ENCODE results near the gene RPS6KA2.
"Not testable (repeated sequence)": the region's sequence is repeated elsewhere in the genome, so short reads cannot be mapped to it uniquely, and the experiment has no call there.

Gene RPS6KA2

DNA sequence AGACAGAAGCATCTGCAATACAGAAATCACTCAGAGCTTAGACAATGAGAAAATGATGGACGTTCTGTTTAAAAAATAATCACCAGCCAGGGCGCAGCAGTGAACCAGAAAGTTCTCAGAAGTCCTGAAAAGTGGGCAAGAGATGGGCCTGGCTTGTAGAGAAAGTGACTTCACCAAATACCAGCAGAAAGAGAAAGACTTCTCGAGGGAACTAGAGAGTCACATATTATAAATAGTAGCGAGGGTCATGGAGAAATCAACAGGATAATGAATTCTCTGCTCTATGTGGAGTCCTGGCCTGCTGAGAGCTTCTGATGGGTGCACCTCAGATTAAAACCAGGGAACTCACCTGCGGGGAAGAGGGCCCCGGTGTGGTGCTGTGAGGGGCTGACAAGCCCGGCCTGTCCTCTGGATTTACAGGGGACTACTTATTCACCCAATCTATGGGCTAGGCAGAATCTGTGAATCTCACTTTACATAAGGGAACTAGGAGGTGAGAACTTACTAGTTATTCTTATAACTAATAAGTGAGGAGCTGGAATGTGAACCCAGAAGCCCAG, 35.0 kb downstream of the RPS6KA2 start:
- no peak for DNase-seq (ENCODE audit: low spot score)

DNA sequence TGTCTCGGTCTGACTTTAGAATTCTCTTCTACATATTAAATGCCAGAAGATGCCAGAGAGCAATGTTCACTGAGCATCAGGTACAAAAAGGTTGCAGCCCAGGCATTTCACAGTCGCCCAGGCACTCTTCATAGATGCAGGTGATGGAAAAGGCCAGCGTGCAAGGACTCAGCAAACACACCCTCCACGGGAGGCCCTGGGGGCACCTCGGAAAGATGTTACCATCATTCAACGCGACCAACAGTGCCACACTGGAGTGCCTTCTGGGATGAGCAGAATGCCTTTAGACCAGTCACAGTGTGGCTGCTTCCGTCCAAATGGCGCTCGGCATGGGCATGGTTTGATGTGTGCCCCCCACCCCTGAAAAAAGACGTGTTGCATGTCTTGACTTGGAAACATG, 36.0 kb downstream of the RPS6KA2 start:
- DNase-seq (ENCODE audit: low spot score), result no peak

DNA sequence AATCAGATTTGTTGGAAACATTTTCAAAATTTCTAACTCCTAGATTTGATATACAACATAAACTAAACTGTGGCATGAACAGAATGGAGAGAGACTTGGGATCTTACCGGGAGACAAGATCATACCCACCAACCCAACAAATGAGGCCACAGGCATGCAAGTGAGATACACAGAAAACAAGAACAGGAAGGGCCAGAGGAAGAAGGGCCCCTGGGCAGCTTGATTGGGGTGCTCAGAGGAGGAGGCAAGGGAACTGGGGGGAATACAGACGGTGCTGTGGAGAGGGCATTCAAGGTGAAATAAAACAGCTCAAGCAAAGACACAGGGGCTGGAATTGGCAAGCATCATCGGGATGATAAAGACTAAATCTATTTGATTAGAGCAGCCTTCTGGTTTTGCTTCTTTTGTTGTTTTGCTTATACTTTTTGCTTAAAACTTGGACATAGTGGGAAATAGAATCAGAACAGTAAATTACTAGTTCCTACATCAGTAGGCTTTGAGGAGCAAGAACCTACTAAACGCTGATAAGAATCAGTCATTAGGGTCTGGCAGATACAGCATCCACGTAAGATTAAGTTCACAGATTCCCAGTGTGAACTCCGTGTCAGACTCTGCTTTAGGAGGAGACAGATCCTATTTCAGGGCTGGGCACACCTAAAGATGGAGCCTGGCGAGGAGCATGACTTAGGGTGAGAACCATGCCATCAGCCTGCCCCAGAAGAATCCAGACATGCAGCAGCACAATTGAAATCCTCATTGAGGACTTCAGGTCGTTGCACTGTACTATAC, 37.1 kb downstream of the RPS6KA2 start:
- DNase-seq (ENCODE audit: low spot score), result peak; percentile 59

DNA sequence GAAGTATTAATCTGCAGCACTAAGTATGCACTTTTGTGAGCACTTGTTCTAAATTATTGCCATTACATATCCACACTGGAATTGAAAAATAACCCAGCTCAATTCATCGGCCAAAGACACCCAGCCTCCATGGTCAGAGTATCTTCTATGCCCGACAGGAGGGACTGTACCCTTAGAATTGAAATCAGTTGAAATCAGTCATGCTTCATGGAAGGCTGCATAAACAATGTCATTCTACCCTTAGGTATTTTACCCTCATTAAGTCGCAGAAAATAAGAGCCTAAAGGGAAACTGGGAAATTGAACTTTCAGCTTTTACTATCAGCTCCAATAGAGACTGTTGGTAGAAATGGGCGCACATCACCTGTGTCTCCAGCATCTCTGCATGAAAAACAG, 37.7 kb downstream of the RPS6KA2 start:
- no peak for DNase-seq (ENCODE audit: low spot score)

DNA sequence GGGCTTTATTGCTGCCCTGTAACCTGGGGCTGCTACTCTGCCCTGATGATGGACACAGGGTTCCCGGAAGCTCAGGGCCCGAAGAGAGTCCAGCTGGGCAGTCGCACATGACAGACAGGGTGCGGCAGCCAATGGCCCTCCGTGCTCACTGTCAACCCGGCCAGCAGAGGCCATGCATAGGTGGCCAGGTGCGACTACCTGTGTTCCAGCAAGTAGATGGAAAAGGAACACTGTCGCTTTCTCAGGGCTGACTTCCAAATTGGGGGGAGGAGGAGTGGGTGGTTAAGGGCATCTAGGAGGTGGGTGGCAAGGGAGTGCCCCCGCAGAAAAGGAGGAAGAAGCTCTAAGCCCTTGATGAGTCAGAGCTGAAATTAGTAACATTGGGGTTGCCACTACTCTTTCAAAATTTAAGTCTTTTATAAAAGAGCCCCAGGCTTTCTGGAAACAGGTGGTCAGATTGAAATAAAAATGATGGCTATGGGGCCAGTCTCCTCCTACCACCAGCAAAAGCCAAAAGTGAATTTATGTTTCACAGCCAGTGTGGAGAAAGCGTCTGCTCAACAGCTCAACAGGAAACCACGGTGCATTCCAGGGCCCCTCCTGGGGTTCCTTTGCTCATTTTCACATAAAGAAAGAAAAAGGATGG, 38.2 kb downstream of the RPS6KA2 start:
- no peak for DNase-seq (ENCODE audit: low spot score)

DNA sequence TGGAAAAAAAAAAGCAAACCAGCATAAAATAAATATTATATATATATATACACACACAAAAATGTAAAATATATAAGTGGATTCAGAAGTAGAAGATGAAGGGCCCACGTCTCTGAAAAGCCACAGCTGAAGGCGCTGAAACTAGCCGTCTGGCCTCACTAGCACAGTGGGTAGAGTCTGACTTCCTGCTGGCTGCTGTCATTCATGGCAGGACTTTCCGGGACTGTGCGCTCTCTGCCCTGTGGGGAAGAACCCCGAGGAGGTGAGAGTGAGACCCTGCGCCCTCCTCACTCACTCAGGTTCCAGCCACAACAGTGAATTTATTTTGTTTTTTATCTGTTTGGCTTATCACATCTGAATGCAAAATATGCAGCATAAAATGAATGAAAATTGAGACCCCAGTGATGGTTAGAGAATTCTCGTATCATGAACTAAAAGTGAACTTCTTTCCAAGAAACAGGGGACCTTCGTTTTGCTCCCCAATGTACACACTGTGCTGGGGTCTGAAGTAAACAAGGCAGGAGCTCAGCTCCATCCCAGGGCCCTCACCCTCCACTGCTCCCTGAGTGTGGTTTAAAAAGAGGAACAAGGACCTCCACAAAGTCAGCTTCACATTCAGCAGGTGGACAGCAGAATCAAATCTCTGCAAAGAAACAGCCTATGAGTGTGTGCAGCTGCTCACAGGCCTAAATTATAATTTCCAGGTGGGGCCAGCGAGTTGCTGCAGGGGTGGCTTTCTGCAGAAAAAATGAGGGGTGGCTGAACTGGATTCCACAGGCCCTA, 39.2 kb downstream of the RPS6KA2 start:
- DNase-seq (ENCODE audit: low spot score), result no peak

DNA sequence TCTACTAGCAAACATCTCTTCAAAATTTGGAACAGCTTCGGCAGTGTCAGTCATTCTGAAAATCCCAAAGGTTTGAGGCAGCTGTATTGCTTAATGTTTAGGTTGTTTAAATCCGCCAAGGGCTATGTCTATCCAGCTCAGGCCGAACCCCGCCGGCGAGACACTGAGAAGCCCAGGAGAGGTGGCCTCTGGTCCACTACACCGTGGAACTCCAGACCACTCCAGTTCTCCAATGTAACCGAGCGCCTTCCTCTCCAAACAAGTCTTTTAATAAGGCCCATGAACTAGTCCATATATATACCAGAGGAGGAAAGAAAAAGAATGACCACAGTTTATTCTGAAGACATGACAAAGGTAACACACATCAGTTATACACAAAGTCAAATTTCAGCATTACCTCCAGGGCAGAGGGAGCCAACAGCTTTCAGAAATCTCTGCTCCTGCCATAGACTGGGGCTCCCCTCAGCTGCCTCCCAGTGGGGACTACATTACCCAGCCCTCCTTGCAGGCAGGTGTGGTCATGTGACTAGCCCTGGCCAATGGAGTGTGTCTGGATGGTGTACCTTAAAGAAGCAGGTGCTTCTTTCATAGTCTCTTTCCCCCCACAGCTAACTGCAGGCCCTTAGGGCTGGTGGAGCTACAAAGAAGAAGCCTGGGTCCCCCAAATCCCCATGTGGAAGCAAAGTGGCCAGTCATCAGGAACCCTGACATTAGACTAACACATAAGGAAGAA, 40.5 kb downstream of the RPS6KA2 start, which contains the start of gene RAMACL:
Gene RAMACL (minus strand): TSS at position 255 of the 733 bp plus-strand sequence. CDS start 201 bp downstream, at position 54.
- DNase-seq (ENCODE audit: low spot score), result peak; percentile 57

DNA sequence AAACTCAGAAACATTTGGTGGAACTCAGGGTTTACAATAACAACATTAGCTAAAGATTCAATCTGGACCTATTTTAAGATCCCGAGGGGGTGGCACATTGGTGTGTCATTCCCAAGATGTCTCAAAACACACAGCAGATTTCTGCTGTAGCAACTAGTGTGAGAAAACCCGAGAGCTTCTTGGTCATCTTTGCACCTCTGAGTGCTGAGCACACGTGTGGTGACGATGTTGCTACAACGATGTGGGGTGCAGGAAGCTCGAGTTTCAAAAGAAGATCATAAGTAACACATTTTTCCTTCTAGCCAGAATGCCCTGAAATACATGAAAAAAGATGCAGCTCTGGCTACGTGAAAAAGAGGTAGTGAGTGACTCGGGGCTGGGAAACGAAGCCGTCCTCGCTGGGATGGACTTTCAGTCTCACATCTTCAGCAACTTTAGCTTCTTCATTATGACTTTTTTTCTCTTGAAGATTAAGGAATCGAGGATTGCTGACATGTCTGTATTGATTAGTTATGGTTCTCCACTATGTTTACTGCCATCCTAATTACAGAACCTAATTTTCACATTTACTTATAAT, 42.1 kb downstream of the RPS6KA2 start:
- DNase-seq (ENCODE audit: low spot score), result no peak

DNA sequence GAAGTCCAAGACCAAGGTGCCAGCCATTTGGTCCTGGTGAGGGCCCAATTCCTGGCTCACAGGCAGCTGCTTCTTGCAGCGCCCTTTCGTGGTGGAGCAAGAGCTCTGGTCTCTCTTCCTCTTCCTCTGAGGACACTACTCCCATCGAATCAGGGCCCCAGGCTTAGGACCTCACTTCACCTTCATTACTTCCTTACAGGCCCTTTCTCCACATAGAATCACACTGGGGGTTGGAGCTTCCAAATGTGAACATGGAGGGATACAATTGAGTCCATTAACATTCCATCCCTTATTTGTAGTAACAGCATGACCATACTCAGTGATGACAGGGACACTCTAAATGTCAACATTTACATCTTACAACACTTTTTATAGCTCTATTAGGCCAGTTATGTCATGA, 42.9 kb downstream of the RPS6KA2 start:
- DNase-seq (ENCODE audit: low spot score), result no peak

DNA sequence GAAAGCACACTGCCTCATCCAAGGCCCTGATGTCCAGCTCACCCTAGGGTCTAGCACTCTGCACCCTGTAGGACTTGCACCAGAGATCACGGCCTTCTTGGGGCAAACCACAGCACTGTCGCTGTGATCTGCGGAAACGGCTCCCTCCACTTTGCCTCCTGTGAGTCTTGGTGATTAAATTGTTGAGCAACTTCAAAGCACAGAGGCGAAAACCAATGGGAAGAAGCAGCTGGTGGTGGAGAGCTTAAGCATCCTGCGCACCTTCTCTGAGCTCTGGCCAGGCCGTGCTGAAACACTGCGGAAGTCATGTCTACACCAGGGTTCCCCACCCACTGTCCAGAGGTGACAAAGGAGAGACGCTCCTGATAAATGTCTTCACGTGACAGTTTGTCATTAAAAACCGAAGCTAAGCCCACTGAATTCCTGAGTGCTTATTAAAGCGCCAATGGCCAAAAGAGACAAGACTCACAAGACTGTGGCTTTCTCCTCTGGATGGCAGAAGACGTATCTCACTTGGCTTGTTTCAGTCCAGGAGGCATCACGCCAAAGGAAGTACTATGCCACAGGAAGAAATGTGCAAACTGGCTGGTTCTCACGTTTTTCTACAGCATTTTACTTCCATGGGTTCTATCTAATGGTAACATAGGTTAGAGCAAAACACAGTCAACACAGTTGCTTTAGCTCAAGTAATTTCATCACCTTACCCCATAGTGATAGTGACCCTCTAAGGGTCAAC, 43.7 kb downstream of the RPS6KA2 start:
- no peak for DNase-seq (ENCODE audit: low spot score)

DNA sequence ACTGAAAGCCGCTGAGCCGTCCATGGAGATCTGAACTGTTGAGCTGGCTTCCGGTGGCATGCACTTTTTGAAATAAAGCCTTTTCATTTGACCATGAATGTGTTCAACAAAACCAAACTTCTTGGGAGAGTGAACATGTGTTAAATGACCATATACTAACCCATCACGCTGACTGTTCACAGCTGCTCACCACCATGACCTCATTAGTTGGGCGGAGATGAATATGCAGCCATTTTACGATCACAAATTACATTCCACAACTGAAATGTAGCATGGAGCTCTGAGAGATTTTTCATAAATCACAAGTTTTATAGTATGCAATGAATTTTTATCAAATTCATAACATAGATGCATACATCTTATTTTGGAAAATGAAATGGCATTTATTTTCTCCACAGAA, 44.8 kb downstream of the RPS6KA2 start:
- DNase-seq (ENCODE audit: low spot score), result no peak

DNA sequence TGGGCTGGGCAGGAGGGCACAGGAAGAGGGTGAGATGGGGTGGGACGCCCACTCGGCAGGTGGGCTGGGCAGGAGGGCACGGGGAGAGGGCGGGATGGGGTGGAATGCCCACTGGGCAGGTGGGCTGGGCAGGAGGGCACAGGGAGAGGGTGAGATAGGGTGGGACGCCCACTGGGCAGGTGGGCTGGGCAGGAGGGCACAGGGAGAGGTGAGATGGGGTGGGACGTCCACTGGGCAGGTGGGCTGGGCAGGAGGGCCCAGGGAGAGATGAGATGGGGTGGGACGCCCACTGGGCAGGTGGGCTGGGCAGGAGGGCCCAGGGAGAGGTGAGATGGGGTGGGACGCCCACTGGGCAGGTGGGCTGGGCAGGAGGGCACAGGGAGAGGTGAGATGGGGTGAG, 45.2 kb downstream of the RPS6KA2 start:
- DNase-seq (ENCODE audit: low spot score), result not testable (repeated sequence)

DNA sequence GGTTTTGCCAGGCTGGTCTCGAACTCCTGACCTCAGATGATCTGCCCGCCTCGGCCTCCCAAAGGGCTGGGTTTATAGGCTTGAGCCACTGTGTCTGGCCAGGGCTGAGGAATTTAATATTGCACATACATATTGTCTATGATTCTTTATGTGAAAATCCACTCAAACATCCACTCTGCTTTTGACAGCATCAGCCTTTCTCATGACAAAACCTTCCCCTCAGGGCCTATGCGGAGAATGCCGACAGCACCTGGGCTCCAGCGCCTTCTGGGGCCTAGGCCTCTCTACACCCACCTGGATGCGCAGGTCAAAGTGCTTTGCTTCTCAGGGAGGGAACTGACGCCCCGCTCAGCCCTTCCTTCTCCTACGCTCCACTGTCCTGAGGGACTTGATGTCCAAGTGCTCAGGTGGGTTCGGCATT, 46.0 kb downstream of the RPS6KA2 start:
- no peak for DNase-seq (ENCODE audit: low spot score)

DNA sequence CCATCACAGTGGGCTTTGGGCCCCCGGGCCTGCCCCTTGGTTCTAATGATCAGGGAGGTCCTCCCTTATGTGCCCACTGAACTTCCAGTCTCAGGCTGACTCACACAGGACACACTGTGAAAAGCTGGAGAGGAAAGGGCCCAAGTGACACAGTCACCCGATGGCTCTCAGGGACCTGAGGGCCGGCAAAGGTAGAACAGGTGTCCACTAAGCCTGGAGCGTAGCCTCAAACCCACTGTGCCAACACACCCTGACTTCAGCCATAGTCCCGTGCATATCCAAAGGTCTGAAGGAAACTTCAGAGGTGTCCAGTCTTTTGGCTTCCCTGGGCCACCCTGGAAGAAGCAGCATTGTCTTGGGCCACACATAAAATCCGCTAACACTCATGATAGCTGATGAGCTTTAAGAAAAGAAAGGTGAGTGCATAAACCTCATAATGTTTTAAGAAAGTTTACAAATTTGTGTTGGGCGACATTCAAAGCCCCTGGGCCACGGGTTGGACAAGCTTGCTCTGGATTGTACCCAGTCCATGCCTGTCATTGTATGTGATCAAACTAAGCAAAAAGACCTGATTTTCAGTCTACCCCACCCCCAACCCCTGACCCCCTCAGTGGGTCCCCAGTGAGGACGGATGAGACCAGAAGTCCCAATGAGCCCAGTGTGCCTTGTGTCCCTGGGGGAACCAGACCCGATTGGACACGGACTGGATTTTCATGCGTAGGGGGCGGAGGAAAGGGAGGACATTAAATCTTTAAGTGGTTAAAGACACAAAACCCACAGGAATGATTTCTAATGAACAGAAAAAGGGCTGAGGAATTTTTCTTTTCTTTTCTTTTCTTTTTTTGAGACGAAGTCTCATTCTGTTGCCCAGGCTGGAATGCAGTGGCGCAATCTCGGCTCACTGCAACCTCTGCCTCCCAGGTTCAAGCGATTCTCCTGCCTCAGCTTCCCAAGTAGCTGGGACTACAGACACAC, 46.7 kb downstream of the RPS6KA2 start:
- no peak for DNase-seq (ENCODE audit: low spot score)

DNA sequence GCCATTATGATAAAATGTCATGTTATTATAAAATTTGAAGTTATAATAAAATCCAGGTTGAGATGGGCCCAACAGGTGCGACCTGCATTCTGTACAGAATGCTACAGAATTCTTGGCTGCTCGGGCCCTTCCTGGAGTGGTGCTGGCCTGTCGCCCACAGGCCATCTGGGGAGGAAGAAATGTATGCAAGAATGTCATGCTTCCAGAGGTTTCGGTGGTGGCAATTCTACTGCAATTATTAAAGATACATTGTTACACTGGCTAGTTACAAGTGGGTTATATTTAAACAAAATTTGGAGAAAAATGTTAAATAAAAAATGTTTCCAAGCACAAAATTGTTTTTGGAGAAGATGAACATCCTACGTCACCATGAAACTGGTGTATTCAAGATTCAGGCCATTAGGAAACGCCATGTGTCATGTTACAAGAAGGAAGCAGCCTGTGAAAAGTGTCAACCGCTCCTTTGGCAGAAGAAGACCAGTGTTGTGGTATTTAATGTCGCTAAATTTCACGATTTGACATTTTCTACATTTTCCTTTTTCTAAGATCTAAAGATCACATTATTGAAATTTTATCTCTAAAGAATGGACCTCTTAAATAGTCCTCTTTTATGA, 47.7 kb downstream of the RPS6KA2 start:
- DNase-seq (ENCODE audit: low spot score), result no peak

DNA sequence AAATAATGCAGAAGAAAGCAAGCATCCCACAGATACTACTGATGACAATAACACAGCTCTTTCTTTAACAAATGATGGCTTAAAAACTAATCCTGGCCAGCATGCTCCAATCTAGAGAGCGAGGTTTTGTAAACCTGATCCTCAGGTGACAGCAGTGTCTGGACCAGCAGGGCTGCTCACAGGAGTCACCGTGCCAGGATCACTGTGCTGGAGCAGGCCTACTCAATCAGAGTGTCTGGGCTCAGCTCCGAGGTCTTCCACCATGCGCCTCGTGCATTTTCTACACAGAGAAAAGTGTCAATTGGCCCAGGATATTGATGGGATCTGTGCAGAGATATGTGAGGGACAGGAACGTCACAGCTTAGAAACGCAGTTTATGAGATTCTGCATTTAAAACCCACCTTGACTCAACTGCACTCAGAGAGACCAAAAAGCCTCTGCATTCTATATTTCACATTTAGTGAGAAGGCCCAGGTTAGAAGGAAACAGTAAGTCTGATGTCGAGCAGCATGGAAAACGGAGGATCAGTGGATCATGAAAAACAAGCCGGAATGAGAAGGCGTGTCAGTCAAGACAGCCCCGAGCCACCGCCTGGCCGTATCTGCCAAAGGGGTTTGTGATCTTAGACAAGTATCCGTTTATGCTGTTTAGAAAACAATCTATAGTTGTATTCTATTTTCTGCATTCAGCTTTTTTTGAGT, 48.4 kb downstream of the RPS6KA2 start:
- DNase-seq (ENCODE audit: low spot score), result no peak

DNA sequence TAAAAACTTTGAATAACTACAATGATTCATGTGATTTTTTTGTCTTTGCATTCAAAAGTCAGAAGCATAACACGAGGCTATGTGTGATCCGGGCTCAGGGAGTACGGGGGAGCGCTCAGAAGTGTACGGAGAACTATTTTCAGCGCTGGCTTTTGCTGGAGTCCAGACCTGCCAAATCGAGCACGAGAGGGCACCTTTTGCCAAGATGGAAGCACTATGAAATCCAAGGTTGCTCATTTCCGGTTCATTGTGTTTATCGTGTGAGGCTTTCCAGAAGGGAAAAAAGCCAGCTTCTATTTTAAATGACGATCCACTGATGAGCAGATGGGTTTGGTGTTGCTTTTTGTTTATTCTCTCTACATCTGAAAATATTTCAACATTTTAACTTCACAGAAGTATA, 51.8 kb downstream of the RPS6KA2 start:
- no peak for DNase-seq (ENCODE audit: low spot score)

Data from SK-N-DZ (cell line).